ENCODE data around the gene NPR2. TPM values are rescaled to one million over a fixed set of nuclear protein-coding genes. Genes with fewer than 3 reads are reported as not detected.

NPR2 gene
- total RNA-seq, 1 experiment from 2014 or later, result 12.5 TPM

DNA sequence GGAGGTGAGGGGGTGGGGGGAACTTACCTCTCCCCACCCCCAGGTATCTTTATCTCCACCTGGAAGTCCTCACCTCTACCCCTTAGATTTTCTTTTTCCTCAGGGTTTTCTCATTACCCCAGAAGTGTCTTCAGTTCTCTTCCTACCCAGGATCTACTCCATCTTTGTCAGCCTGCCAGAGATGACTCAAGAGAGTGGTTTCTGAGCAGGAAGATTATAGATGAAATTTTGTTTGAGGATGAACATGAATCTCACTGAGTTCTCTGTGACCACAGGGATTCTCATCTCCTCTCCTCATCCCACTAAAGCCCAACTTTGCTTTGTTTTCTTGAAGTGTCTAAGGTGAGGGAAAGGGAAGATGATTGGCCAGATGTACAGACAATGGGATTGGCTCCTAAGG lies 28.7 kb downstream of the NPR2 start:
- Histone ChIP-seq H3T11ph (ENCODE audit: low read length) (no peak overlapping the region), H2BK5ac (ENCODE audit: insufficient read length, low read length) (no peak overlapping the region), H3K18ac (ENCODE audit: insufficient read length, low read depth, low read length) (no peak overlapping the region), H3K9me3 (ENCODE audit: control insufficient read depth, low read depth, low read length) (no peaks in the 10 kb centered on the region), H3K14ac (ENCODE audit: insufficient read depth, low read length) (no peak overlapping the region), H2BK20ac (ENCODE audit: low read depth, low read length, poor library complexity, severe bottlenecking) (no peak overlapping the region), H2AK5ac (ENCODE audit: insufficient read length, low read length) (no peak overlapping the region), H4K20me1 (ENCODE audit: control insufficient read depth, insufficient read depth, insufficient read length) (no peaks in the 10 kb centered on the region), H3K4me2 (ENCODE audit: insufficient read depth, insufficient read length, low read length) (no peak overlapping the region), H3K27ac (ENCODE audit: insufficient read length, low read depth, low read length) (no peak overlapping the region), H3K79me1 (ENCODE audit: insufficient read depth, low read depth, low read length, poor library complexity, severe bottlenecking) (no peaks in the 10 kb centered on the region), H2BK120ac (ENCODE audit: low read depth, low read length, poor library complexity, severe bottlenecking) (no peak overlapping the region), H3K23me2 (ENCODE audit: insufficient read length, low read depth, low read length, poor library complexity, severe bottlenecking) (no peaks in the 10 kb centered on the region), H2AFZ (ENCODE audit: low read length) (no peak overlapping the region), H2BK12ac (ENCODE audit: insufficient read length, low read depth, low read length) (no peak overlapping the region), H3K79me2 (ENCODE audit: insufficient read depth, low read length) (no peaks in the 10 kb centered on the region), H3K4me1 (ENCODE audit: insufficient read depth, low read length) (peaks cover 3% of the 10 kb centered on the region; the same call in 1 of the 2 replicates), H4K91ac (ENCODE audit: insufficient read length, low read depth, low read length) (no peak overlapping the region), H4K5ac (ENCODE audit: insufficient read length, low read depth, low read length) (no peak overlapping the region), H3K56ac (ENCODE audit: insufficient read length, low read depth, low read length) (no peak overlapping the region), H4K8ac (replicated peaks; ENCODE audit: insufficient read length, low read depth, low read length) (no peak overlapping the region), H3K4ac (ENCODE audit: low read depth, low read length) (no peak overlapping the region), H3K23ac (ENCODE audit: insufficient read length, low read depth, low read length) (no peak overlapping the region), H3K9ac (ENCODE audit: extremely low read depth, insufficient read length, low read length) (no peak overlapping the region), H2BK15ac (ENCODE audit: low read depth, low read length) (no peak overlapping the region), H3K27me3 (ENCODE audit: insufficient read depth, low read length) (no peaks in the 10 kb centered on the region)
- Mint-ChIP-seq H3K36me3 (ENCODE audit: insufficient read depth in 1 of 3, low read depth in 3 of 3) (peaks cover 0 to 3% (median 0%) of the 10 kb centered on the region in 3 experiments; a peak in 1 of 7 replicates), H3K4me1 (peaks cover 19 to 27% of the 10 kb centered on the region in 2 experiments), H3K9me3 (no peaks in the 10 kb centered on the region), H3K27me3 (ENCODE audit: low read depth) (peaks cover 7% of the 10 kb centered on the region), H3K4me3 (no peak overlapping the region), H3K27ac (no peak overlapping the region)
- TF ChIP-seq, protein P1, sequence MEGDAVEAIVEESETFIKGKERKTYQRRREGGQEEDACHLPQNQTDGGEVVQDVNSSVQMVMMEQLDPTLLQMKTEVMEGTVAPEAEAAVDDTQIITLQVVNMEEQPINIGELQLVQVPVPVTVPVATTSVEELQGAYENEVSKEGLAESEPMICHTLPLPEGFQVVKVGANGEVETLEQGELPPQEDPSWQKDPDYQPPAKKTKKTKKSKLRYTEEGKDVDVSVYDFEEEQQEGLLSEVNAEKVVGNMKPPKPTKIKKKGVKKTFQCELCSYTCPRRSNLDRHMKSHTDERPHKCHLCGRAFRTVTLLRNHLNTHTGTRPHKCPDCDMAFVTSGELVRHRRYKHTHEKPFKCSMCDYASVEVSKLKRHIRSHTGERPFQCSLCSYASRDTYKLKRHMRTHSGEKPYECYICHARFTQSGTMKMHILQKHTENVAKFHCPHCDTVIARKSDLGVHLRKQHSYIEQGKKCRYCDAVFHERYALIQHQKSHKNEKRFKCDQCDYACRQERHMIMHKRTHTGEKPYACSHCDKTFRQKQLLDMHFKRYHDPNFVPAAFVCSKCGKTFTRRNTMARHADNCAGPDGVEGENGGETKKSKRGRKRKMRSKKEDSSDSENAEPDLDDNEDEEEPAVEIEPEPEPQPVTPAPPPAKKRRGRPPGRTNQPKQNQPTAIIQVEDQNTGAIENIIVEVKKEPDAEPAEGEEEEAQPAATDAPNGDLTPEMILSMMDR (conservative IDR thresholded peaks at IDR 0.05), result no peak
- no peak for DNase-seq
